Lower lobe of right lung (tissue), 2 donors: ENCODE results near the gene CYP3A7. TPM values are rescaled to one million over a fixed set of nuclear protein-coding genes. Genes with fewer than 3 reads are reported as not detected.
A peak's percentile ranks its signal among the peaks of the same experiment; 100 is the strongest.
"Not testable (repeated sequence)": the region's sequence is repeated elsewhere in the genome, so short reads cannot be mapped to it uniquely, and the experiment has no call there.

Source experiments
- ATAC-seq, 2 donors: fragments of 200-7000 bp; cut with Tn5 transposase; one replicate each; pipeline ENCODE4 v1.9.1; 2020 to 2022; ENCODE audit warnings: mild to moderate bottlenecking in 2 of 2, moderate library complexity in 2 of 2
- DNase-seq: peaks from one replicate; pipeline ENCODE4 v3.0.0-alpha.2; 2020
- H3K27ac ChIP-seq: fragments of 200-600 bp; one replicate; pipeline ENCODE4 v1.8.0; 2022
- H3K27me3 ChIP-seq: fragments of 200-600 bp; one replicate; pipeline ENCODE4 v1.8.0; 2022; ENCODE audit warnings: low read depth
- H3K36me3 ChIP-seq: fragments of 200-600 bp; one replicate; pipeline ENCODE4 v1.8.0; 2022; ENCODE audit warnings: mild to moderate bottlenecking
- H3K4me1 ChIP-seq: fragments of 200-600 bp; one replicate; pipeline ENCODE4 v1.8.0; 2022
- H3K4me3 ChIP-seq: fragments of 200-600 bp; one replicate; pipeline ENCODE4 v1.8.0; 2022; ENCODE audit warnings: mild to moderate bottlenecking
- H3K9me3 ChIP-seq: fragments of 200-600 bp; one replicate; pipeline ENCODE4 v1.8.0; 2022
- intact Hi-C: fragments of 100-400 bp; cut with DNase I; formaldehyde crosslinking; loops from one replicate; pipeline ENCODE4 v1.11.0; 2022
- total RNA-seq: library from RNA; stranded (reverse); fragmentation: NEBNext Ultra II Directional; extraction: Animal tissue kit (Norgen Biotek cat#: 25700); gene quantifications from one replicate; pipeline ENCODE4 v1.2.1, GENCODE V29; 2021
- TF ChIP-seq, protein P1 (sequence below): fragments of 200-600 bp; IDR thresholded peaks from one replicate; pipeline ENCODE4 v1.8.0; 2022; ENCODE audit warnings: antibody characterized with exemption, mild to moderate bottlenecking
- donor health status: DM: no; HTN: yes; CAD: no; lungs with severe emphysema.

Gene CYP3A7
- total RNA-seq, 1 donor from 2014 or later: 0.21 TPM

DNA sequence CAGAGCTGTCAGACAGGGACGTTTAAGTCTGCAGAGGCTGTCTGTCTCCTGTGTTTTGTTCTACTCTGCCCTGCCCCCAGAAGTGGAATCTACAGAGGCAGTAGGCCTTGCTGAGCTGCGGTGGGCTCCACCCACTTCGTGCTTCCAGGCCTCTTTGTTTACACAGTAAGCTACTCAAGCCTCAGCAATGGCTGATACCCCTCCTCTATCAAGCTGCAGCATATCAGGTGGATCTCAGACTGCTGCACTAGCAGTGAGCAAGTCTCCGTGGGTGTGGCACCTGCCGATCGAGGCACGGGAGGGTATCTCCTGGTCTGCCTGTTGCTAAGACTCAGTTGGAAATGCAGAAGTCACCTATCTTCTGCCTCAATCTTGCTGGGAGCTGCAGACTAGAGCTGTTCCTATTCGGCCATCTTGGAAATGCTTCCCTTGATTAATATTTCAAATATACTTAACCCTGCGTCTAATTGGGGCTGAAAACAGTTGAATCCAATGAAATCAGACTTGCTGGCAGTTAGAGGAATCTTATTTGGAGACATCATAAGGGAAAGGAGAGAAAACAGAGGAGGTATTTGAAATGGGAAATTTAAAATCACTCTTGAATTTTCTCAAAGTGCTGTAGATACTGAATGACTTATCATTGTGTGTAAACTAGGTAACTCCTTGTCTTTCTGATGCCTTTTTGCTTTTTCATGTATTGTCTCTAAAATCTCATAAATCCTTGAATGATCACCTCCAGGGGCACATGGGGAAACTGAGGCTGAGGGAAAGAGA, 41.4 kb downstream of the CYP3A7 start:
- Histone ChIP-seq H3K4me3 (no peak overlapping the region), H3K4me1 (no peaks in the 10 kb centered on the region), H3K36me3 (no peaks in the 10 kb centered on the region), H3K27me3 (no peaks in the 10 kb centered on the region), H3K9me3 (no peaks in the 10 kb centered on the region), H3K27ac (no peak overlapping the region)
- DNase-seq (peak; percentile 59), ATAC-seq (peak; percentile 47 to 69)
- intact Hi-C loops: no loop called here
- TF ChIP-seq, protein P1, sequence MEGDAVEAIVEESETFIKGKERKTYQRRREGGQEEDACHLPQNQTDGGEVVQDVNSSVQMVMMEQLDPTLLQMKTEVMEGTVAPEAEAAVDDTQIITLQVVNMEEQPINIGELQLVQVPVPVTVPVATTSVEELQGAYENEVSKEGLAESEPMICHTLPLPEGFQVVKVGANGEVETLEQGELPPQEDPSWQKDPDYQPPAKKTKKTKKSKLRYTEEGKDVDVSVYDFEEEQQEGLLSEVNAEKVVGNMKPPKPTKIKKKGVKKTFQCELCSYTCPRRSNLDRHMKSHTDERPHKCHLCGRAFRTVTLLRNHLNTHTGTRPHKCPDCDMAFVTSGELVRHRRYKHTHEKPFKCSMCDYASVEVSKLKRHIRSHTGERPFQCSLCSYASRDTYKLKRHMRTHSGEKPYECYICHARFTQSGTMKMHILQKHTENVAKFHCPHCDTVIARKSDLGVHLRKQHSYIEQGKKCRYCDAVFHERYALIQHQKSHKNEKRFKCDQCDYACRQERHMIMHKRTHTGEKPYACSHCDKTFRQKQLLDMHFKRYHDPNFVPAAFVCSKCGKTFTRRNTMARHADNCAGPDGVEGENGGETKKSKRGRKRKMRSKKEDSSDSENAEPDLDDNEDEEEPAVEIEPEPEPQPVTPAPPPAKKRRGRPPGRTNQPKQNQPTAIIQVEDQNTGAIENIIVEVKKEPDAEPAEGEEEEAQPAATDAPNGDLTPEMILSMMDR: no peak

DNA sequence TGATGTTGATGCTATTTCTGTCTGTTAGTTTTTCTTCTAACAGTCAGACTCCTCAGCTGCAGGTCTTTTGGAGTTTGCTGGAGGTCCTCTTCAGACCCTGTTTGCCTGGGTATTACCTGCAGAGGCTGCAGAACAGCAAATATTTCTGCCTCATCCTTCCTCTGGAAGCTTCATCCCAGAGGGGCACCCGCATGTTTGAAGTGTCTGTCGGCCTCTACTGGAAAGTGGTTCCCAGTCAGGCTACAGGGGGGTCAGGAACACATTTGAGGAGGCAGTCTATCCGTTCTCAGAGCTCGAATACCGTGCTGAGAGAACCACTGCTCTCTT, 41.9 kb downstream of the CYP3A7 start:
- Histone ChIP-seq H3K9me3 (no peaks in the 10 kb centered on the region), H3K27me3 (no peaks in the 10 kb centered on the region), H3K4me3 (no peak overlapping the region), H3K36me3 (no peaks in the 10 kb centered on the region), H3K4me1 (no peaks in the 10 kb centered on the region), H3K27ac (no peak overlapping the region)
- DNase-seq (no peak), ATAC-seq (no peak)
- intact Hi-C loops: no loop called here
- TF ChIP-seq, protein P1: no peak

DNA sequence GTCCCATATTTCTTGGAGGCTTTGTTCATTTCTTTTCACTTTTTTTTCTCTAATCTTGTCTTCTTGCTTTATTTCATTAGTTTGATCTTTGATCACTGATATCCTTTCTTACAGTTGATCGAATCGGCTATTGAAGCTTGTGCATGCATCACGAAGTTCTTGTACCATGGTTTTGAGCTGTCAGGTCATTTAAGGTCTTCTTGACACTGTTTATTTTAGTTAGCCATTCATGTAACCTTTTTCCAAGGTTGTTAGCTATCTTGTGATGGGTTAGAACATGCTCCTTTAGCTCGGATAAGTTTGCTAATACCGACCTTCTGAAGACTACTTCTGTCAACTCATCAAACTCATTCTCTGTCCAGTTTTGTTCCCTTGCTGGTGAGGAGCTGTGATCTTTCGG, 42.4 kb downstream of the CYP3A7 start:
- H3K9me3 ChIP-seq, ATAC-seq, DNase-seq, H3K27me3 ChIP-seq, H3K36me3 ChIP-seq, H3K4me1 ChIP-seq, H3K4me3 ChIP-seq, H3K27ac ChIP-seq, intact Hi-C loops: not testable (repeated sequence)

DNA sequence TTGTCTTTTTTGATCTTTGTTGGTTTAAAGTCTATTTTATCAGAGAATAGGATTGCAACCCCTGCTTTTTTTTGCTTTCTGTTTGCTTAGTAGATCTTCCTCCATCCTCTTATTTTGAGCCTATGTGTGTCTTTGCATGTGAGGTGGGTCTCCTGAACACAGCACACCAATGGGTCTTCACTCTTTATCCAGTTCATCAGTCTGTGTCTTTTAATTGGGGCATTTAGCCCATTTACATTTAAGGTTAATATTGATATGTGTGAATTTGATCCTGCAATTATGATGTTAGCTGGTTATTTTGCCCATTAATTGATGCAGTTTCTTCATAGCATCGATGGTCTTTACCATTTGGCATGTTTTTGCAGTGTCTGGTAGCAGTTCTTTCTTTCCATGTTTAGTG, 43.3 kb downstream of the CYP3A7 start:
- H3K36me3 ChIP-seq, H3K27me3 ChIP-seq, H3K9me3 ChIP-seq, ATAC-seq, H3K4me3 ChIP-seq, H3K27ac ChIP-seq, DNase-seq, intact Hi-C loops, H3K4me1 ChIP-seq: not testable (repeated sequence)

DNA sequence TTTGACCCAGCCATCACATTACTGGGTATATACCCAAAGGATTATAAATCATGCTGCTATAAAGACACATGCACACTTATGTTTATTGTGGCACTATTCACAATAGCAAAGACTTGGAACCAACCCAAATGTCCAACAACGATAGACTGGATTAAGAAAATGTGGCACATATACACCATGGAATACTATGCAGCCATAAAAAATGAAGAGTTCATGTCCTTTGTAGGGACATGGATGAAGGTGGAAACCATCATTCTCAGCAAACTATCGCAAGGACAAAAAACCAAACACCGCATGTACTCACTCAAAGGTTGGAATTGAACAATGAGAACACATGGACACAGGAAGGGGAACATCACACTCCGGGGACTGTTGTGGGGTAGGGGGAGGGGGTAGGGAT, 44.1 kb downstream of the CYP3A7 start:
- H3K4me1 ChIP-seq, H3K27me3 ChIP-seq, H3K27ac ChIP-seq, H3K9me3 ChIP-seq, DNase-seq, ATAC-seq, intact Hi-C loops, H3K4me3 ChIP-seq, H3K36me3 ChIP-seq: not testable (repeated sequence)

DNA sequence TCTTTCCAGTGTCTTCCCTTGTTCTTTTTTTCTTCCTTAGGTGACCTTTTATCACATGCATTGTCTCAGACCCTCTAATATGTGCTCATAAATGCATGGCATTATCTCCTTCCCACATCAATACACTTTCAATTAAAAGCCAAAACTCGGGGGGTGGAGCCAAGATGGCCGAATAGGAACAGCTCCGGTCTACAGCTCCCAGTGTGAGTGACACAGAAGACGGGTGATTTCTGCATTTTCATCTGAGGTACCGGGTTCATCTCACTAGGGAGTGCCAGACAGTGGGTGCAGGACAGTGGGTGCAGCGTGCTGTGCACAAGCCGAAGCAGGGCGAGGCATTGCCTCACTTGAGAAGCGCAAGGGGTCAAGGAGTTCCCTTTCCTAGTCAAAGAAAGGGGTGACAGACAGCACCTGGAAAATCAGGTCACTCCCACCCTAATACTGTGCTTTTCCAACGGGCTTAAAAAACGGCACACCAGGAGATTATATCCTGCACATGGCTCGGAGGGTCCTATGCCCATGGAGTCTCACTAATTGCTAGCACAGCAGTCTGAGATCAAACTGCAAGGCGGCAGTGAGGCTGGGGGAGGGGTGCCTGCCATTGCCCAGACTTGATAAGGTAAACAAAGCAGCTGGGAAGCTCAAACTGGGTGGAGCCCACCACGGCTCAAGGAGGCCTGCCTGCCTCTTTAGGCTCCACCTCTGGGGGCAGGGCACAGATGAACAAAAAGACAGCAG, 49.0 kb downstream of the CYP3A7 start:
- H3K27me3 ChIP-seq, H3K27ac ChIP-seq, H3K4me1 ChIP-seq, H3K9me3 ChIP-seq, ATAC-seq, DNase-seq, H3K4me3 ChIP-seq, intact Hi-C loops, H3K36me3 ChIP-seq: not testable (repeated sequence)

DNA sequence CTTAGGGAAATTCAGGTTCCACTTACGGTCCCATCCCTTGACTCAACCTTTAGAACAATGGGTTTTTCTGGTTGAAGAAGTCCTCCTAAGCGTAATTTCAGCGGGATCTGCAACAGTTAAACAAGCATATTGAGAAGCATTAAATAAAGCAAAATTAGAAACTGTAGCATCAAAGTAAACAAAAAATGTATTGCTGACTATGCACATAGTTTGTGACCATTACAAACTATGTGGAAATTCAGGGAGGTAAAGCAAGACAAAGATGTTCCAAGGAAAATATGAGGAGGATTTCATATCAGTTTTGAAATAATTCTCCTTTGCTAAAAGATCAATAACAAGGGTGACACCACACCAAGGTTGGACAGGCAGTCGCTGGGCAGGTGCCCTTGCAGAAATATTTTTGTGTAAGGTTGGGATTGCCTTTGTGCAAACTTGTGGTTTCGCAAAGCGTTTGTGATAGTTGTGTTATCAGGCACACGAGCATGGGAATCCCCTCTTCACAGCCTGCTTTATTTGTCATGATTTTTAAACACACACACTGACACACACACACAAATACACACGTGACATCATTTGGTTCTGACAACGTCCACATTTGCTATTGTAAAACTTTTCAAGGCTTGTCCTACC, 49.8 kb downstream of the CYP3A7 start:
- H3K9me3 ChIP-seq: no peaks in the 10 kb centered on the region
- DNase-seq: no peak
- no peaks in the 10 kb centered on the region for H3K4me1 ChIP-seq
- no peak overlapping the region for H3K27ac ChIP-seq
- no peak for ATAC-seq
- H3K27me3 ChIP-seq: no peaks in the 10 kb centered on the region
- TF ChIP-seq, protein P1: no peak
- H3K4me3 ChIP-seq: no peak overlapping the region
- intact Hi-C loops: no loop called here
- no peaks in the 10 kb centered on the region for H3K36me3 ChIP-seq
